ENCODE measurements around the gene C22orf23.
"Not testable (repeated sequence)": the region's sequence is repeated elsewhere in the genome, so short reads cannot be mapped to it uniquely, and the experiment has no call there.

The C22orf23 gene

DNA sequence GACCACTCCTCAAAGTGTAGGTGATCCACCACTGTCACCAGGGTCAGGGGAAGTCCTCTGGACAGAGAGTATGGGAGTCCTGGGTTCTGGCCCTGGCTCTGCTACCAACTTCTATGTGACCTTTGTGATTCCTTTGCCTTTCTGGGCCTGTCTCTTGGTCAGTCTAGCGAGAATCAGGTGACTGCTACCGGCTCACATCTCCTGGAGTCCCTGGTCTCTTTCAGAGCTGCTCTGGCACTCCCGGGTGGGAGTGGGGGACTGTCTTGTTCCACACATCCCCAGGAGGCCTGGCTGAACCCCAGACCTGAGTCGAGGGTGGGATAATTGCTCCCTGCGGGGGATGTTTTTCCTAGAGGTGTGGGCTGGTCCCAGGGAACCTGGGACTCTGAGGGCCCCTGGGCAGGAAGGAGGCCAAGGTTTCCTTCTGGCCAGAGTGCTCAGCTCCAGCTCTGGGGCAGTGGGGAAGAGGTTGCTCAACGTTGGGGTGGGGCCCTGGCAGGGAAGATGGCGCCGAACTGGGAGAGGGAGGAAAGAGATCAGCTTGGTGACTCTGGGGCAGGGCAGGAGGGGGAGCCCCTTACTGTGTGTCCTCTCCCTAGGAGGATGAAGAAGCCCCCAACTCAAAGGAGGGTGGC, 28.9 kb upstream of the C22orf23 start:
- no peak for DNase-seq (ENCODE audit: low spot score)

DNA sequence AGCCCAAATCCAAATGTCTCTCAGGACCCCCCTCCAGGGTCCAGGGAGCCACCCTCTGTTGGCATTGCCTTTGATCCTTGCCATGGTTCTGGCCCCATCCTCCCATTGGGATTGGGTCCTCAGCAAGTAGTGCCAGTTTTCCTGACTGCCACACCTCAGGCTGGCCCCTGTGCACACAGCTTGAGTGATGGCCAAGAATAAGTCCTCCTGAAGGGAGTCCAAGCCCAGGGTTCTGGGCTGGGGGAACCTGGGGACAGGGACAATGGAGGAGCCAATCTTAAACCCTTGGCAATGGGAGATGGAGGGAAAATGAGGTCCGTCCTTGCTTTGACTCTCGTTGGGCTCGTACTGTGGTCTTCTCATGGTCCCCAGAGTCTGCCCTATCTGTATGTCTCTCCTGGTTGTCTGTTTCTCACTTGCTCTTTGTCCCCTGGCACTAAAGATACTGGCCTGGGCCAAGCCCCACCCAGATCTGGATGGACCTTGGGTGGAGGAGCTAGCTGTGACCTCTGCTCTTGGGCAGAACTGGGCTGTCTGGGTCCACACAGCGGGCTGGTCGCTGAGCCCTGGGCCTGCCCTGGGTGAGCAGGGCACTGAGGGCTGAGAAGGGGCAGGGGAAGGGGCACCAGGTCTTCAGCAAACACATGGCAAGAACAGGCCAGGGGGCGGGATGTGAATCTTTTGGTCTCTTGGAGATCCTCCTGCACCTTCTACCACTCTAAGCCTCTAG, 28.0 kb upstream of the C22orf23 start:
- no peak for DNase-seq (ENCODE audit: low spot score)

DNA sequence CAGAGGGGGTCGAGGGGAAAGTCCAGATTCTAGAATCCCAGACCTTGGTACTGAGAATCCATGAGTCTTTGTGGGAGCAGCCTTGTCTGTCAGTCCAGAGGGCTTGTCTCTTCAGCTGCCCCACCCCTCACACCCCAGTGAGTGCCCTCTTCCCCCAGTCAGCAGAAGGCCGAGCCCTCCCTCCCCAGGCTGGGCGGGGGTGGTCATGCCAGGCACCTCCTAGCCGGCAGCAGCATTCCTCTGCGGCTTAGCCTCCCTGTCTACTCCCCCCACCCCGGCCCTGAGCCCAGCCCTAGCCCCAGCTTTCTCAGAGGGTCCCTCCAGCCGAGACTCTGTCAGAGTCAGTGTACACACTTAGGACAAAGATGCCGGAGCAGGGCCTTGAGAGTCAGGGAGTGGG, 26.4 kb upstream of the C22orf23 start:
- DNase-seq (ENCODE audit: low spot score) = no peak

DNA sequence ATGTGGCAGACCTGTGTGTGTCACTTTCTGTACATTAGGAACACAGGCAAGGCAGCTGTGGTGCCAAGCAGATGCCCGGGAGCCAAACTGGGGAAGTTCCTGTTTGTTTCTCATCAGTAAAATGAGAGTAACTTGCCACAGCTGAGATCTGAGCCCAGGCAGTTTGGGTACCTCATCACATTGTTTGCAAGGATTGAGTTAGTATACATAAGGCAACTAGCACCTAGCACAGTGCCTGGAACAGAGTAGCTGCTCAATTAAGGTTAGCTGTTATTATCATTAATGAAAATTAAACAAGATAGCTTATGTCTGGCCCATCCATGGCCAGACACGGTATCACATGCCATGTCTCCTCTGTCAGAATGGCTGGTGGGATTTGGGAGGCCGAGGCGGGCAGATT, 23.1 kb upstream of the C22orf23 start:
- DNase-seq (ENCODE audit: low spot score) = no peak

DNA sequence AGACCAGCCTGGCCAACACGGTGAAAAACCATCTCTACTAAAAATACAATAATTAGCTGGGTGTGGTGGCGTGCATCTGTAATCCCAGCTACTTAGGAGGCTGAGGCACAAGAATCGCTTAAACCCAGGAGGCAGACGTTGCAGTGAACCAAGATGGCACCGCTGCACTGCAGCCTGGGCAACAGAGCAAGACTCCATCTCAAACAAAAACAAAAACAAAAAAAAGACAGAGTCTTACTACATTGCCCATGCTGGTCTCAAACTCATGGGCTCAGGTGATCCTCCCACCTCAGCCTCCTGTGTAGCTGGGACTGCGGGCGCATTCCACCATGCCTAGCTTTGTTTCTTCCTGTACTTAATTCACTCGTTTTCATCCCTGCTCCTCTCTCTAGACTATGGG, 22.6 kb upstream of the C22orf23 start:
- DNase-seq (ENCODE audit: low spot score) = not testable (repeated sequence)

DNA sequence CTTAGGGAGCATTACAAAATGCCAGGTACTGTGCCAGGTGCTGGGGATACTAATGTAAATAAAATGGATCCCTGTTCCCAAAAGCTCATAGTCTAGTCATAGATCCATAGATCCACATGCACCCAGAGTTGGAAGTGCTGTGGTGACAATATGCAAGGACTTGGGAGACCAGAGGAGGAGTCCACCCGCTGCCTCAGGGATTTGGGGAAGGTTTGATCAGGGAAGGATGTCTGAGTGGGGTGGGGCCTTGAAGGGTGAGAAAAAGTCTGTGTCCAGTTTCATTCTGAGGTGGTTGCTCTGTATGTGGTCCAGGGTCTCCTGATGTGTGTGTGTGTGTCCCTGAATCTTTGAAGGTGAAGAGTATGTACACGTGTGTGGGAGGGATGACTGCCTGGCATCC, 21.8 kb upstream of the C22orf23 start:
- DNase-seq (ENCODE audit: low spot score) = no peak

DNA sequence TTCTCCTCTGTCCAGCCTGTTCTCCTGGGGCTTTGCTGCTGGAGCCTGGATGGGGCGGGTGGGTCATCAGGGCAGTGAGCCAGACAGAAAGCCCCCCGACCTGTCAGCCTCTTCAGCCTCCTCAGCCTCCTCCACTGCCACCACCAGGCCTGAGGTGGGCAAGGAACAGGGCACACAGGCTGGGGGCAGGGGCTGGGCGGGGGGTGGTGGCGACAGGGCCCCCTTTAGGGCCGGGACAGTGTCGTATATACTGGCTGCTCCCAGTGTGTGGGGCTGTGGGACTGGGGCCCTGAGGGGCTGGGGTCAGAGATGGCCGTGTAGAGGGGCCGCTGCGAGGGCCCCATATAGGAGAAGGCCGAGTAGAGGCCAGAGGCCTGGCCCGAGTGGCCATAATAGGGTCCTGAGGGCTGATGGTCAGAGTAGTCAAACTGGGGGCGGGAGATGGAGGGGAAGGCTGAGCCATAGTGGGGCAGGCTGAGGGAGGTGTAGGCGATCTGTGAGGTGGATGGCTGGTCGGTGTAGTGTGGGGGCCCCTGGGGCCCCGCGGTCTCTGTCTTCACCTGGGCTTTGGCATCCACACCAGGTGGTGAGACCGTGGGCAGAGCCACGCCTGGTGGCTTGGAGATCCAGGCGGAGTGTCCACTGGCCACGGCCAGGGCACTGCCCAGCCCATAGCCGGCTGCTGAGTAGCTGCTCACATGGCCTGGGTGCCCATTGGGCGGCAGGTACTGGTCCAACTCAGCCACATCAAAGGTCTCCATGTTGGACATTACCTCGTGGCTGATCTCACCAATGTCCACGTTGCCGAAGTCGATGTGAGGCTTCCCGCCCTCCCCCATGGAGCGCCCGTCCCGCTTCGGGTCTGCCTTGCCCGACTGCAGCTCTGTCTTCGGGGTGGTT, 20.1 kb upstream of the C22orf23 start:
- DNase-seq (ENCODE audit: low spot score) = no peak

DNA sequence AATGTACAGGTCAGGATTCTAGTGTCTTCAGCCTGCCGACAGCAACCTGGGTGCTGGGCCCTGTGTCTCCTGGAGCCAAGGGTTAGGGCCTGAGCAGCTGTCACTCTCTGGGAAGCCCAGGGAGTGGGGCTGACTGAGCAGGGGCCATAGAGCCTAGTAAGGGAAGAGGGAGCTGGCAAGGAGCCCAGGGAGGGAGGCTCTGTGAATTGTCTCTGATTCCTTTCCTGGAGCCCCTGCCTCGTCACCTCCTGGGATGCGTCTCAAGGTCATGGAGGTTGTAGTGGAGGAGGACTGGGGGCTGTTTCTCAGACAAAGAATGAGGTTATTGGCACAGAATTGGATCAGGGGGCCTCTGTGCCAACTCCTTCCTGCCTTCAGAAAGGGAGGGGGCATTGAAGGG, 19.1 kb upstream of the C22orf23 start:
- DNase-seq (ENCODE audit: low spot score) = no peak

DNA sequence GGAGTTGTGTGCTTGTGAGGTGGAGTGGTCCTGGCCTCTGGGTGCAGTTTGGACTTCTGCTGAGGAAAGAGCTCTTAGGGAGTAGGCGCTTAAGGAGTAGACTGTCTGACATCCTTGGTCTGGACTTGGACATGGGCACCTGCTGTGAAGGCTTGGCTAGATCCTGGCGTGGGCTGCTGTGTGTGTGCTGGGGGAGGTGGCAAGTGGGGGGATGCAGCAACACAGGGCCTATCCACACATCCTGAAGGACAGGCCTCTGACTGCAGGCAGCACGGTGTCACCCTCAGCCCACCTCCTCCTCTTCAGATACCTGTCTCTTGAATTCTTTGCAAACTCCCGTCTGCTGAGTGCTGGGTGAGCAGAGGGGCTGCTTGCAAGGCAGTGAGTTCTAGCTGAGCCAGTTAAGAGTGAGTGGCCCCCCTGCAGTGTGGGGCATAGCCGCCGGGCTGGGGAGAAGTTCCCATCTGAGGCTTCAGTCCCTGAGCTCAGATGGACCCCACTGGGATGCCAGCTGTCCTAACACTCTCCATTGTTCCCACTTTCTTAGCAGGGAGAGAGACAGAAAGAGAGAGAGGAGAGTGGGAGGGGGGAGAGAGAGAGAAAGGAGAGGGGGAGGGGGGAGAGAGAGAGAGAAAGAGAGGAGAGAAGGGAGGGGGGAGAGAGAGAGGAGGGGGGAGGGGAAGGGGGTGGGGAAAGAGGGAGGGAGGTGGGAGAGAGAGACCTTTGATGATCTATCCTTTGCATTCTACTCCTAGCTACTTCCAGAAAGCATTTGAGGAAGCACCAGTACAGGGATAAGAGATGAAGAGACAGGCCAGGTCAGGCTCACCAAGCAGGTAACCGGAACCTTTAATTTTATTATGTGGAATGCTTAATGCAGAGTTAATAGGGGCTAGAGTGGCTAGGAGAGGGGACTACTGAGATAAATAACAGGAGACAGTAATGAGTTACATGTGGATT, 18.4 kb upstream of the C22orf23 start:
- DNase-seq (ENCODE audit: low spot score) = no peak

DNA sequence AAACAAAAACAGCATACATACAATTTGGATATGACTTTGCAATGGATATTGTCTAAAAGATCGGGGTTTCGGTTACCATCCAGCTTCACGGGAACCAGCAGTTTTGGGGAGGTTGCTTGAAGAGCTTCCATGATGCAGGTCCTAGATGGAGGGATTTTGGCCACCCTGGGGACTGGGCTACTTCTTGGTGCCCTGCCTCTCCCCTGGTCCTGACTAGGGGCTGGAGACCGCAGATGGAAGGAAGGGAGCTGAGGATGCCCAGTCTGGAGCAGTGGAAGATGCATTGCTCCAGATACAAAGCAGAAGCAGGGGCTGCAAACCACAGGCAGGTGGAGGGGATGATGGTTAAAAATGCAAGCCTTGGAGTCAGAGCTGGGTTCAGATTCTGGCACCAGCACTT, 17.5 kb upstream of the C22orf23 start:
- no peak for DNase-seq (ENCODE audit: low spot score)

DNA sequence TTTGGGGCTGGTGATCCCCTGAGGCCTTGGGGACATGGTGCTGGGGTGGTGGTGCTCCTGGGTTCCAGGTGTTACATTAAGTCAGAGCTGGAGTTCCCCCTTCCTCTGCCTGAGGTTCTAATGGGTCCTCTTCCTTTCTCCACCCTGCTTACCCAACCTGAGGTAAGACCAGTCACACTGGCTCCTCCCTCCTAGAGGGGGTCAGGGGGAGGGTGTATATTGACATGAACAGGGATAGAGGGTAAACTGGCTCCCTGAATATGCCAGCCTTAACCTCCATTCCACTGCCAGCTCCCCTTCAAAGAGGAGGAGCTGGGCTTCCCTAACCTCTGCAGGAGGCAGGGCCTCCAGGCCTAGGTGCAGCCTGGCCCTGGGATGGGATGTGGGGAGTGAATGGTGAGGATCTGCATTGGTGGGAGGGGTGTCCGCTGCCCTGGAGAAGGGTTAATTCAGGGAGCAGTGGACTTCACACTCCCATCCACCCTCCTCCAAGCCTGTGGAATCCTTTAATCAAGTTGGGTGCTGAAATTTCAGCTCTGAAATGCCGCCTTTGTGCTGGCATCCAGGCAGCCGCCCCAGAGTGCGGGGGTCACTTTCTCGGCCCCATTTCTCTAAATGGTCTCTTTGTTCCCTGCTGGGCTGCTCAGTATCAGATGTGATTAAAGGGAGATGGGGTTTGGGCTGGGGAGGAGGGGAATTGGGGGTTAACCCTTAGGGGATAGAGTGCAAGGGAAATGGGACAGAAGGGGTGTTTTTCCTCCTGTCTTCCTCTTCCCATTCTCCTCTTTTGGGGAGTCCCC, 15.3 kb upstream of the C22orf23 start:
- DNase-seq (ENCODE audit: low spot score) = no peak

DNA sequence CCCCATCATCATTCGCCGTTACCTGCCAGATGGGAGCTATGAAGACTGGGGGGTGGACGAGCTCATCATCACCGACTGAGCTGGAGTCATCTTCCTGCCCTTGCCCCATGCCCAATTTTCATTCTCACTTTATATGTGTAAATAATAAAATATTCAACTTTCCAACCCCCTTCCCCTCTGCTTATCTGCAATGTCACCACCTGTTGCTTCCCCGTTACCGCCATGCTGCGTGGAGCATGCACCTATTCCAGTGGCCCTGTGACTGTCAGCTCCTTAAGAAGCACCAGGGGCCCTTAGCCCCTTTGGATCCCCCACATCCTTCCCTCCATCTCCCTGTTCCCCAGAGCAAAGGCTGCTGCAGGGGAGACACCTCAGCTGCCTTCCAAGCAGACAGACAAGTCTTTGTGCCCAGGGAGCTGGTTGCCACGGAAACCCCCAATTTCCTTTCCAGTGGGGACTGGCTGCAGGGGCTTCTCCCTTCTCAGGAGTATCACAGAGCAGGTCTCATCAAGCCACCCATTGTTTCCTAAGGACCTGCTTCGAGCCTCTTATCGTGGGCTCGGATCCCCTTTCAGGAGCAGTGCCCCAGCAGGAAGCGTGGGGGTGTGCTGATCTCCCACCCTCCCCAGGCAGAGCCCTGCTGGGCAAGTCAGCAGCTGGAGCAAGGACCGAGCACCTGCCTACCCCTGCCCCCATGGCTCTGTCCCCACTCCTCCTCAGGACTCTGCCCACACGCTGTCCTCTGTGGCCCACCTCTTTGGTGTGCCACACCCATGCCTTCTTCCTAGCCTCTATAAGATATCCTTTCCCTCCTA, 14.4 kb upstream of the C22orf23 start:
- DNase-seq (ENCODE audit: low spot score) = no peak

DNA sequence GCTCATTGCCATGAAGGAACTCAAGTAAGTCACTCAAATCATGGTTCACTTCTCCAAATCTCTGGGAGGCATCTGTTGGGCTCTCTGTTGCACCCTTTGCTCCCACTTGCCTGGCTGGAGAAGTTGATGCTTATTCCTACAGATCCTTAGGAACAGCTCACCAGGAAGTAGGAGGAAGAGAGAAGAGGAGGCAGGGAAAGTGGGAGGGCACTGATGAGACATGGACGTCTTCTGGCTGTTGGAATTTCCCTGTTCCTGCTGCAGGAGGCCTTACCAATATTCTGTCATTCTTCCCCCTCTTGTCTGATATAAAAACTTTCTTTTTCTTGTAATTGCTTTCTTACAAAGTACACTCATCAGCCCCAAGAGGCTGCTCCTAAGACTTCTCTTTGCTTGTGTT, 13.7 kb upstream of the C22orf23 start:
- DNase-seq (ENCODE audit: low spot score) = no peak

DNA sequence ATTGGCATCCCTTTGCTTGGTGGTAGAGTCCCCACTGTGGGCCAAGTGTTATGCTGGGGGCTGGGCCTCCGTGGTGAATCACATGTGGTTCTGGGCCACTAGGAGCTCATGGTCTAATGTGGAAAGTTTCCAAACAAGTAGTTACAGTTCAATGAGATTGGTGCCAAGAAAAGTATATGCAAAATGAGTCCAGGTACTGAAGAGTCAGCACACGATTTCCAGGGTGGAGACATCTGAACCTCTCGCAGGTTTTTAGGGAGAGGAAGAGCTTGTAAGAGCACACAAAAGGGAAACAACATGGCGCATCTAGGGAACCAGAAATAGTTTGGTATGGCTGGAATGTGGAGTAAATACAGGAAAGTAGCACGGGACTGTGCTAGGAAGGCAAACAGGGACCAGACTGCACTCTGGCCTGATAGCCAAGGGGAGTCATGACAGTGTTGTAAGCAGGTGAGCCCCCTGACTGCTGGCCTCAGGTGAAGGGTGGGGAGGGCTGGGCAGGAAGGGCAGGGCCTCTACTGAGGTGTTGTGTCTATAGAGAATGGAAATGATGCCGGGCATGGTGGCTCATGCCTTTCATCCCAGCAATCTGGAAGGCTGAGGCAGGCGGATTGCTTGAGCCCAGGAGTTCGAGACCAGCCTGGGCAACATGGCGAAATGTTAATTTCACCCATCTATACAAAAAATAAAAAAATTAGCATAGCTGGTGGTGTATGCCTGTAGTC, 12.7 kb upstream of the C22orf23 start:
- DNase-seq (ENCODE audit: low spot score) = no peak

DNA sequence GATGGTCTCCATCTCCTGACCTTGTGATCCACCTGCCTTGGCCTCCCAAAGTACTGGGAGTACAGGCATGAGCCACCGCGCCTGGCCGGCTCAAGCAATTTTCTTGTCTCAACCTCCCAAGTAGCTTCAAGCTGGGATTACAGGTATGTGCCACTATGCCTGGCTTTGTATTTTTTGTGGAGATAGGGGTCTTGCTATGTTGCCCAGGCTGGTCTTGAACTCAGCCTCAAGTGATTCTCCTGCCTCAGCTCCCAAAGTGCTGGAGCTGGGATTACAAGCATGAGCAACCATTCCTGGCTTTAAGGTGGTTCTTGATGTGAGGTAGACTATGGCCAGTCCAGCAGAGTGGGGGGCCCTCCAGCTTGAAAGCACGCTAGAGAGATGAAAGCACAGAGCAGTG, 7.7 kb upstream of the C22orf23 start:
- no peak for DNase-seq (ENCODE audit: low spot score)

DNA sequence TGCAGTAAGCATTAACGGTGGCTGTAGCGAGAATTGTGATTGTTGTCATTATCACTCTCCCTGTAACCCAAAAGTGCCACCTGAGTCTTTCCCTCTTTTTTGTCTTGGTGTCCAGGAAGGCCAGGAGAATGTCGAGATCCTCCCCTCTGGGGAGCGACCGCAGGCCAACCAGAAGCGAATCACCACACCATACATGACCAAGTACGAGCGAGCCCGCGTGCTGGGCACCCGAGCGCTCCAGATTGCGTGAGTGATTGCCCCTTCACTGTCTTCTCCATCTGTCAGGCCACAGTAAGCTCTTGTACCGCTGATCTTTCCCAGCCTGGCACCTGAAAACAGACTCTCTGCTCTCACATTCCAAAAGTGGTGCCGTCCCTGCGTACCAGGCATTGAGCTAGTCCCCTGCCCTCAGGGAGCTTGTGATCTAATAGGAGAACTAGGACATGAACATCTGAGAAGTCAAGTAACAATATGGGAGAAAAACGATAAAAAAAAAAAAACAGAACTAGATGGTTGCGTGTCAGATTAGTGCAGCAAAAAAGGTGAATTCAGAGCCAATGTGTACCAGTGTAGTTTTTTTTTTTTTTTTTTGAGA, 5.9 kb upstream of the C22orf23 start:
- DNase-seq (ENCODE audit: low spot score) = no peak

DNA sequence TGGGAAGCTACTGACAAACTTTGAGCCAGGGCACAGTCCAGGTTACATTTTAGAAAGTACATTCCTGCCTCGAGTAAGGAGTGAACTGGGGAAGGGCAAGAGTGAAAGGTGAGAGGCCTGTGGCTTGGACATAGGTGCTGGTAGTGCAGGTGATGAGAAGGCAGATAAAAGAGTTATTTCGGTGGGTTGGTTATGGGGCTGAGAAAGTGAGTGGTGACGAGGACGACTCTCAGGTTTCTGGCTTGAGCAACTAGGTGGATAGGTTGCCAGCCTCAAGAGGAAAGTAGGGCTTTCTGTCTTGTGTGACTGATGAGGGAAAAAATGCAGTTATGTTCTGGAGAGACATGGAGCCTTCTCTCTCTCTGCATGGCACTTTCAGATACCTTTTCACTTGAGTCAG, 3.8 kb upstream of the C22orf23 start:
- DNase-seq (ENCODE audit: low spot score) = no peak

DNA sequence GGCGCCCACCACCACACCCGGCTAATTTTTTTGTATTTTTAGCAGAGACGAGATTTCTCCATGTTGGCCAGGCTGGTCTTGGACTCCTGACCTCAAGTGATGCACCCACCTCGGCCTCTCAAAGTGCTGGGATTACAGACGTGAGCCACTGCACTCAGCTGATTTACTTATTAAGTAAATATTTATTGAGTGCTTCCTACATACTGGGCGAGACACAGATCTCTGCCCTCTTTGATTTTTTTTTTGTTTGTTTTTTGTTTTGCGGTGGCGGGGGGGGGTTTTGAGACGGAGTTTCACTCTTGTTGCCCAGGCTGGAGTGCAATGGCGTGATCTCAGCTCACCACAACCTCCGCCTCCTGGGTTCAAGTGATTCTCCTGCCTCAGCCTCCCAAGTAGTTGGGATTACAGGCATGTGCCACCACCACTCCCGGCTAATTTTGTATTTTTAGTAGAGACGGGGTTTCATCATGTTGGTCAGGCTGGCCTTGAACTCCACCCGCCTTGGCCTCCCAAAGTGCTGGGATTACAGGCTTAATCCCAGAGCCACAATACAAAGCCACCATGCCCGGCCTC, 2.5 kb upstream of the C22orf23 start:
- not testable (repeated sequence) for DNase-seq (ENCODE audit: low spot score)

DNA sequence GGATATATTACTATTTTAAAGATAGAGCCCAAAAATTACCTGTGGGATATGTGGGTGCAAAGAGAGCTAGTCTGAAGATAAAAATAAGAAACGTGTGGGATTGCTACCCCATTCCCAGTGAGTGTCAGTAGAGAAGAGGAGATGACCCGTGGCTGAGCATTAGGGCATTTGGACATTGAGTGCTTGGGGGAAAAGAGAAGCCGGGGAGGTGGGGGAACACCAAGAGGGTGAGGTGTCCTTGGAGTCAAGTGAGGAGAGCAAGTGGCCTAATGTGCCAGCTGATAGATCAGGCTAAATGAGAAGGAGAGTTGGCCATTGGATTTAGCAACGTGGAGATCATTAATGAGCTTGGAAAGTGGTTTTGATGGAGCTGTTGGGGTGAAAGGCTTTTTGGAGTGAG, 1.3 kb upstream of the C22orf23 start:
- no peak for DNase-seq (ENCODE audit: low spot score)

All from activated CD4-positive, alpha-beta T cell treated with anti-CD3 and anti-CD28 coated beads, Interleukin-2, Interleukin-4, amounts not matched to agents 100 ng/mL and 50 ng/mL, durations not matched to agents 16 hours and 8 hours (primary cell).